Measurements from ENCODE around the gene REV3L.
A peak's percentile ranks its signal among the peaks of the same experiment; 100 is the strongest.

REV3L gene

GRCh38 chr6:111418971-111419693, 63.9 kb downstream of the REV3L start:
- TF ChIP-seq, protein P1, sequence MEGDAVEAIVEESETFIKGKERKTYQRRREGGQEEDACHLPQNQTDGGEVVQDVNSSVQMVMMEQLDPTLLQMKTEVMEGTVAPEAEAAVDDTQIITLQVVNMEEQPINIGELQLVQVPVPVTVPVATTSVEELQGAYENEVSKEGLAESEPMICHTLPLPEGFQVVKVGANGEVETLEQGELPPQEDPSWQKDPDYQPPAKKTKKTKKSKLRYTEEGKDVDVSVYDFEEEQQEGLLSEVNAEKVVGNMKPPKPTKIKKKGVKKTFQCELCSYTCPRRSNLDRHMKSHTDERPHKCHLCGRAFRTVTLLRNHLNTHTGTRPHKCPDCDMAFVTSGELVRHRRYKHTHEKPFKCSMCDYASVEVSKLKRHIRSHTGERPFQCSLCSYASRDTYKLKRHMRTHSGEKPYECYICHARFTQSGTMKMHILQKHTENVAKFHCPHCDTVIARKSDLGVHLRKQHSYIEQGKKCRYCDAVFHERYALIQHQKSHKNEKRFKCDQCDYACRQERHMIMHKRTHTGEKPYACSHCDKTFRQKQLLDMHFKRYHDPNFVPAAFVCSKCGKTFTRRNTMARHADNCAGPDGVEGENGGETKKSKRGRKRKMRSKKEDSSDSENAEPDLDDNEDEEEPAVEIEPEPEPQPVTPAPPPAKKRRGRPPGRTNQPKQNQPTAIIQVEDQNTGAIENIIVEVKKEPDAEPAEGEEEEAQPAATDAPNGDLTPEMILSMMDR (IDR thresholded peaks at IDR 0.05; ENCODE audit: low read length, missing control alignments) = no peak
- no peak overlapping the region for H3K4me3 ChIP-seq (replicated peaks; ENCODE audit: low read depth, low read length)
- peak; percentile 53 for DNase-seq (ENCODE audit: low read depth)

DNA sequence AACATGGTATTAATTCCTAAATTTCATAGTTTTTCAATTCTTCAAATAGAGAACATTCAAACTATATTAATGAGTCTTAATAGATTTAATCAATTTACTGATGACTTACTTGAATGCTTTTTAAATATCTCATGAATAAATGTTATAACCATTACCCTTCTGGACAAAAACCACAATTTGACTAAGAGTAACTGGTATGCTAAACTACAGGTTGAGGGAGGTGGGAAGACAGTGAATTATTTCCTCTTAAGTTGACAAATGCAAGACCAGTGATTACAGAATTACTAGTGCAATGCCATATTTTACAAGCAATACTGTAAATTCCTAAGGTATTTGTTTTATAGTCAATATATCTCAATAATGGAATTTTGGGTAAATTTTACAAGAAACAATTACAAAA, 65.1 kb downstream of the REV3L start:
- no peak for DNase-seq (ENCODE audit: low read depth)
- H3K4me3 ChIP-seq (replicated peaks; ENCODE audit: low read depth, low read length) = no peak overlapping the region
- TF ChIP-seq, protein P1 (IDR thresholded peaks at IDR 0.05; ENCODE audit: low read length, missing control alignments) = no peak

- peak; percentile 25 for DNase-seq (ENCODE audit: low read depth)
These were observed 65.8 kb downstream of the REV3L start for GRCh38 chr6:111417181-111417585.

DNA sequence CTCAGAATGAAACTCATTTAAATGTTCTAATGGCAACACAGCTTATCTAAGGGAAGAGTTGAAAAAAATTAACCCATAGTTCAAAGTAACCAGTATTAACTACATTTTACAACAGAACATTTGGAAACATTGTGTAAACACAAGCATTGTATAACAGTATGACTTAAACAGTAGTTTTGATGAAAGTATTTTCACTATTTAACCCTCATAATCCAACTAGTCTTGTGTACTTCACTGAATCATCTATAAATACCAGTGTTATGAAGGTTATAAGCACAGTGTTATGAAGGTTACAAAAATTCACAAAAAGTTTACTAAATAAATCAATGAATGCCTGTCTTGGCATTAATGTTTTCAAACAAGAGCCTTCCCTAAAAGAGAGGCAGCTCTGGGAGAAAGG, 66.5 kb downstream of the REV3L start:
- DNase-seq (ENCODE audit: low read depth) = no peak
- TF ChIP-seq, protein P1 (IDR thresholded peaks at IDR 0.05; ENCODE audit: low read length, missing control alignments) = no peak

More at GRCh38 chr6:111417181-111417585, 65.8 kb downstream of the REV3L start:
- TF ChIP-seq, protein P1 (IDR thresholded peaks at IDR 0.05; ENCODE audit: low read length, missing control alignments) = no peak
- H3K4me3 ChIP-seq (replicated peaks; ENCODE audit: low read depth, low read length) = no peak overlapping the region

GRCh38 chr6:111414373-111414772, 68.6 kb downstream of the REV3L start:
- DNase-seq (ENCODE audit: low read depth) = no peak
- H3K4me3 ChIP-seq (replicated peaks; ENCODE audit: low read depth, low read length) = no peak overlapping the region
- TF ChIP-seq, protein P1 (IDR thresholded peaks at IDR 0.05; ENCODE audit: low read length, missing control alignments) = no peak

More for the DNA sequence above, 66.5 kb downstream of the REV3L start:
- H3K4me3 ChIP-seq (replicated peaks; ENCODE audit: low read depth, low read length) = no peak overlapping the region

- DNase-seq (ENCODE audit: low read depth) = no peak
- no peak overlapping the region for H3K4me3 ChIP-seq (replicated peaks; ENCODE audit: low read depth, low read length)
- TF ChIP-seq, protein P1 (IDR thresholded peaks at IDR 0.05; ENCODE audit: low read length, missing control alignments) = no peak
These were observed 70.9 kb downstream of the REV3L start for GRCh38 chr6:111411978-111412566.

Measured in fibroblast of pulmonary artery (primary cell).